HG02571 (cell line): ENCODE results near the gene JPT2.

Experiments
- ATAC-seq: cut with Tn5 transposase; IDR thresholded peaks from one replicate; pipeline ENCODE4 v1.9.1; 2021; ENCODE audit warnings: mild to moderate bottlenecking, moderate library complexity; ENCODE audit not compliant: unreplicated experiment

JPT2 gene

GRCh38 chr16:1673424-1674151 is 4.5 kb upstream of the JPT2 start:
- ATAC-seq, result no peak

GRCh38 chr16:1674306-1674705 is 3.8 kb upstream of the JPT2 start:
- ATAC-seq, result no peak

- ATAC-seq, result no peak
These were observed 3.1 kb upstream of the JPT2 start for GRCh38 chr16:1674751-1675664.

GRCh38 chr16:1676661-1677060 is 1.4 kb upstream of the JPT2 start:
- no peak for ATAC-seq

- ATAC-seq, result no peak
These were observed 740 bp upstream of the JPT2 start for GRCh38 chr16:1677339-1677738.

GRCh38 chr16:1678500-1679098 is 520 bp downstream of the JPT2 start:
- peak; percentile 12 for ATAC-seq

- ATAC-seq, result no peak
These were observed 2.3 kb downstream of the JPT2 start for GRCh38 chr16:1680361-1680760.

GRCh38 chr16:1681032-1681431 is 3.0 kb downstream of the JPT2 start:
- no peak for ATAC-seq

- ATAC-seq, result no peak
These were observed 9.6 kb downstream of the JPT2 start for GRCh38 chr16:1687427-1688316.

GRCh38 chr16:1688807-1689560 is 10.9 kb downstream of the JPT2 start:
- ATAC-seq, result no peak

GRCh38 chr16:1689853-1690252 is 11.8 kb downstream of the JPT2 start:
- no peak for ATAC-seq

GRCh38 chr16:1690810-1691209 is 12.7 kb downstream of the JPT2 start:
- ATAC-seq, result no peak

GRCh38 chr16:1691276-1691675 is 13.2 kb downstream of the JPT2 start:
- no peak for ATAC-seq

GRCh38 chr16:1691956-1692355 is 13.9 kb downstream of the JPT2 start:
- ATAC-seq, result no peak

GRCh38 chr16:1696863-1697262 is 18.8 kb downstream of the JPT2 start:
- ATAC-seq, result no peak

GRCh38 chr16:1698680-1699079 is 20.6 kb downstream of the JPT2 start:
- ATAC-seq, result no peak

GRCh38 chr16:1700246-1700645 is 22.2 kb downstream of the JPT2 start:
- no peak for ATAC-seq

GRCh38 chr16:1701216-1701878 is 23.3 kb downstream of the JPT2 start:
- ATAC-seq, result no peak

- ATAC-seq, result peak; percentile 4
These were observed 27.2 kb downstream of the JPT2 start for GRCh38 chr16:1705324-1705687.
